HCT116 (cell line): ENCODE results near the gene LSM12. TPM values are rescaled to one million over a fixed set of nuclear protein-coding genes. Genes with fewer than 3 reads are reported as not detected.

Experiments
- ATAC-seq: fragments of 200-7000 bp; cut with Tn5 transposase; 2 replicates; pipeline ENCODE4 v1.9.1; 2020; ENCODE audit warnings: mild to moderate bottlenecking, moderate library complexity
- BruUV-seq: library from RNA; stranded (reverse); fragments of 400-500 nt; replicated peaks from 2 replicates; lab custom pipeline; 2021; lab: Mats Ljungman, UMichigan
- CTCF ChIA-PET: fragments of 300-600 bp; sonication (Branson Sonifier 250); formaldehyde crosslinking; loops from one replicate; lab custom pipeline; 2021; ENCODE audit warnings: antibody characterized with exemption; lab: Charles Lee
- POLR2A ChIA-PET: fragments of 300-600, 350-600 bp; sonication (Branson Sonifier 250); formaldehyde crosslinking; loops from one replicate; lab custom pipeline; 2021; ENCODE audit warnings: antibody characterized with exemption; lab: Charles Lee
- RAD21 ChIA-PET, 2 experiments: fragments of 300-600 bp; sonication (Branson Sonifier 250); formaldehyde crosslinking; loops; one replicate each; lab custom pipeline; 2023; ENCODE audit warnings: low total read pairs in 2 of 2; ENCODE audit not compliant: uncharacterized antibody in 2 of 2, unreplicated experiment in 2 of 2, low non-redundant PET in 1 of 2; lab: Charles Lee
- DNase-seq: peaks from one replicate; pipeline ENCODE4 v3.0.0-alpha.2; 2010; ENCODE audit warnings: low read depth, low spot score
- H2AFZ ChIP-seq: fragments of 200-600 bp; shearing (Covaris generic), sonication (generic); 2 replicates; pipeline ENCODE4 v1.6.1; 2017; ENCODE audit warnings: low read depth, mixed run types, mixed read lengths, antibody characterized with exemption, low read length; ENCODE audit not compliant: poor library complexity, severe bottlenecking
- H3K27ac ChIP-seq: 2 replicates; pipeline ENCODE4 v1.5.1; 2012; ENCODE audit warnings: low read depth, low read length
- H3K27me3 ChIP-seq: fragments of 200-600 bp; sonication (generic); 2 replicates; pipeline ENCODE4 v1.6.1; 2016; ENCODE audit warnings: mixed run types, low read length, mixed read lengths; ENCODE audit not compliant: insufficient read depth
- H3K36me3 ChIP-seq, 2 experiments: fragments of 200-500 bp in 1 of 2; fragments of 200-600 bp in 1 of 2; sonication (Bioruptor generic) in 1 of 2; sonication (generic) in 1 of 2; 2 replicates each; pipeline versions ENCODE4 v1.5.1 to v1.6.1; 2014 to 2016; ENCODE audit warnings: low read length in 2 of 2, inconsistent platforms in 1 of 2, mixed read lengths in 1 of 2, mixed run types in 1 of 2; ENCODE audit not compliant: insufficient read depth in 2 of 2, control insufficient read depth in 1 of 2
- H3K4me1 ChIP-seq, 2 experiments: fragments of 200-600 bp in 1 of 2; sonication (generic) in 1 of 2; 2 replicates each; pipeline versions ENCODE4 v1.5.1 to v1.6.1; 2012 to 2017; ENCODE audit warnings: low read length in 2 of 2, inconsistent platforms in 1 of 2, mild to moderate bottlenecking in 1 of 2, mixed read lengths in 1 of 2, mixed run types in 1 of 2, moderate library complexity in 1 of 2; ENCODE audit not compliant: insufficient read depth in 2 of 2, control insufficient read depth in 1 of 2
- H3K4me2 ChIP-seq: fragments of 200-600 bp; sonication (generic); 2 replicates; pipeline ENCODE4 v1.6.1; 2017; ENCODE audit warnings: mixed run types, low read length, mixed read lengths
- H3K4me3 ChIP-seq, 2 experiments: fragments of 200-600 bp in 1 of 2; sonication (generic) in 1 of 2; replicated peaks in 1 of 2; 2 replicates each; pipeline ENCODE4 v1.5.1; 2011 to 2016; ENCODE audit warnings: low read length in 2 of 2, control low read depth in 1 of 2, low read depth in 1 of 2, mild to moderate bottlenecking in 1 of 2, mixed read lengths in 1 of 2, mixed run types in 1 of 2
- H3K79me2 ChIP-seq: fragments of 200-600 bp; sonication (generic); 2 replicates; pipeline ENCODE4 v1.6.1; 2017; ENCODE audit warnings: mild to moderate bottlenecking, mixed run types, low read length, moderate library complexity, mixed read lengths; ENCODE audit not compliant: insufficient read depth
- H3K9ac ChIP-seq: fragments of 200-600 bp; sonication (generic); 2 replicates; pipeline ENCODE4 v1.6.1; 2016; ENCODE audit warnings: low read length, mixed read lengths
- H3K9me2 ChIP-seq: fragments of 200-600 bp; sonication (generic), shearing (Covaris generic); 2 replicates; pipeline ENCODE4 v1.6.1; 2017; ENCODE audit warnings: mixed run types, mild to moderate bottlenecking, moderate library complexity; ENCODE audit not compliant: insufficient read depth
- H3K9me3 ChIP-seq, 2 experiments: fragments of 200-500 bp in 1 of 2; fragments of 200-600 bp in 1 of 2; sonication (Bioruptor generic) in 1 of 2; sonication (generic) in 1 of 2; 2 replicates each; pipeline ENCODE4 v1.6.1; 2014 to 2017; ENCODE audit warnings: low read length in 2 of 2, mixed read lengths in 2 of 2, inconsistent platforms in 1 of 2, low read depth in 1 of 2, mild to moderate bottlenecking in 1 of 2, mixed run types in 1 of 2, moderate library complexity in 1 of 2; ENCODE audit not compliant: control insufficient read depth in 1 of 2, insufficient read depth in 1 of 2
- H4K20me1 ChIP-seq: fragments of 200-600 bp; sonication (generic), shearing (Covaris generic); 2 replicates; pipeline ENCODE4 v1.6.1; 2017; ENCODE audit warnings: mixed run types, mild to moderate bottlenecking, moderate library complexity; ENCODE audit not compliant: insufficient read depth
- CEBPB ChIP-seq: IDR thresholded peaks from 2 replicates; pipeline ENCODE4 v1.6.1; 2012; ENCODE audit warnings: low read depth
- EGR1 ChIP-seq: IDR thresholded peaks from 2 replicates; pipeline ENCODE4 v1.6.1; 2012; ENCODE audit warnings: low read depth
- EZH2 ChIP-seq: fragments of 200-600 bp; sonication (generic); IDR thresholded peaks from 2 replicates; pipeline ENCODE4 v1.6.1; 2017; ENCODE audit warnings: antibody characterized with exemption, mixed run types
- FOSL1 ChIP-seq: IDR thresholded peaks from 2 replicates; pipeline ENCODE4 v1.6.1; 2012; ENCODE audit warnings: low read depth
- POLR2A ChIP-seq: IDR thresholded peaks from 2 replicates; pipeline ENCODE4 v1.7.0; 2011; ENCODE audit warnings: borderline replicate concordance; ENCODE audit not compliant: insufficient read depth, insufficient read length; ENCODE audit errors: extremely low read depth
- POLR2AphosphoS5 ChIP-seq: IDR thresholded peaks from 2 replicates; pipeline ENCODE4 v1.6.1; 2011; ENCODE audit warnings: mild to moderate bottlenecking, low read depth, low read length, moderate library complexity
- SIN3A ChIP-seq: IDR thresholded peaks from 2 replicates; pipeline ENCODE4 v1.6.1; 2012; ENCODE audit warnings: low read depth
- TCF7L2 ChIP-seq: IDR thresholded peaks from 2 replicates; pipeline ENCODE4 v1.7.0; 2011; ENCODE audit warnings: borderline replicate concordance, inconsistent platforms; ENCODE audit not compliant: insufficient read depth, insufficient read length; ENCODE audit errors: extremely low read depth
- ZFX ChIP-seq: fragments of 450-650 bp; IDR thresholded peaks from 2 replicates; pipeline ENCODE4 v1.6.1; 2017
- intact Hi-C: fragments of 100-400 bp; cut with micrococcal nuclease; formaldehyde crosslinking; loops from 2 replicates; pipeline ENCODE4 v1.10.0; 2022
- total RNA-seq: library from RNA; stranded (reverse); gene quantifications from one replicate; pipeline ENCODE4 v1.2.1, GENCODE V29; 2021; ENCODE audit not compliant: unreplicated experiment
- TF ChIP-seq, protein P1 (sequence below): IDR thresholded peaks from 2 replicates; pipeline ENCODE4 v1.6.1; 2011; ENCODE audit warnings: mild to moderate bottlenecking, low read length, moderate library complexity; ENCODE audit not compliant: insufficient replicate concordance; ENCODE audit errors: extremely low read depth
- TF ChIP-seq, protein P2 (sequence below): IDR thresholded peaks from 2 replicates; pipeline ENCODE4 v1.6.1; 2012
- TF ChIP-seq, protein P3 (sequence below): IDR thresholded peaks from 2 replicates; pipeline ENCODE4 v1.6.1; 2012; ENCODE audit warnings: low read depth
- TF ChIP-seq, protein P4 (sequence below), 3 experiments: fragments of 200-600 bp in 1 of 3; sonication (generic) in 1 of 3; IDR thresholded peaks in 2 of 3; conservative IDR thresholded peaks in 1 of 3; 2 replicates each; pipeline ENCODE4 v1.5.1; 2012 to 2017; ENCODE audit warnings: low read depth in 2 of 3, low read length in 2 of 3, antibody characterized with exemption in 1 of 3, borderline replicate concordance in 1 of 3, control low read depth in 1 of 3, mild to moderate bottlenecking in 1 of 3, mixed read lengths in 1 of 3, mixed run types in 1 of 3, moderate library complexity in 1 of 3; ENCODE audit not compliant: insufficient read depth in 1 of 3

LSM12 gene
- total RNA-seq, 1 experiment from 2014 or later: 99.6 TPM

DNA sequence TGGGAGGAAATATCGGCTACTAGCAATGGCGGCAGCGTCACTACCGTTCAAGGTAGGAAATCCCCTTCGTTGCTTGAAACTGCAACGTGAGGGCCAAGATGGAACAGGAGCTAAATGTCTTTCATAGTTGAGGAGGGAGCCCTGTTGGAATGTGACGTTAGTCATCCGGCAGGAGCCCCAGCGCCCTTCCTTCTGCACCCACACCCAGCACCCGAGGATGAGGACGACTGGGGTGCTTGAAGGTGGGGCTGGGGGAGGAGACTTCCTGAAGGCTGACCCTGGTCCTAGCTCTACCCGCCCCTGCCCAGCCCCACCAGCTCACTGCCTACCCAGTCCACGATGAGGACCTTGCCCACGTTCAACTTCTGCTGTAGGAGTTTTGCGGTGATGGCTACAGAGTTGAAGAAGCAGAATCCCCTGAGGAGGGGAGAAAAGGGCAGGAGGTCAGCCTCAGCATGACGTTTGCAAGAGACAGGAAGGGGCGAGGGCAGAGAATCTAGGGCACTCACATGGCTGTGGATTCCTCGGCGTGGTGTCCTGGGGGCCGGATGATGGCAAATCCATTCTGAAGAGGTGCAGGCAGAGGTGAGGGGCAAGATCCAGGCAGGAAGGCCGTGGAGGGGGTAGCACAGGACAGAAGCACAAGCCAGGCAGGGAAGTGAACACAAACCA lies 15.9 kb upstream of the LSM12 start:
- ATAC-seq: no peak
- ChIA-PET RAD21 (interaction anchor here in 1 of 2 experiments (0.6 to 1.4 kb wide), 2 partner anchors 86 to 91 kb away, joined by 3 to 9 read pairs; no protein-coding TSS in a partner anchor), POLR2A (no interaction called here), CTCF (interaction anchor here (1.5 to 2.4 kb wide), 4 partner anchors 13 to 86 kb away, joined by 5 to 23 read pairs (median 14); no protein-coding TSS in a partner anchor)
- no peak for TF ChIP-seq TCF7L2
- no peak for TF ChIP-seq SIN3A
- no peak for TF ChIP-seq EZH2
- TF ChIP-seq EGR1: no peak
- TF ChIP-seq, protein P1, sequence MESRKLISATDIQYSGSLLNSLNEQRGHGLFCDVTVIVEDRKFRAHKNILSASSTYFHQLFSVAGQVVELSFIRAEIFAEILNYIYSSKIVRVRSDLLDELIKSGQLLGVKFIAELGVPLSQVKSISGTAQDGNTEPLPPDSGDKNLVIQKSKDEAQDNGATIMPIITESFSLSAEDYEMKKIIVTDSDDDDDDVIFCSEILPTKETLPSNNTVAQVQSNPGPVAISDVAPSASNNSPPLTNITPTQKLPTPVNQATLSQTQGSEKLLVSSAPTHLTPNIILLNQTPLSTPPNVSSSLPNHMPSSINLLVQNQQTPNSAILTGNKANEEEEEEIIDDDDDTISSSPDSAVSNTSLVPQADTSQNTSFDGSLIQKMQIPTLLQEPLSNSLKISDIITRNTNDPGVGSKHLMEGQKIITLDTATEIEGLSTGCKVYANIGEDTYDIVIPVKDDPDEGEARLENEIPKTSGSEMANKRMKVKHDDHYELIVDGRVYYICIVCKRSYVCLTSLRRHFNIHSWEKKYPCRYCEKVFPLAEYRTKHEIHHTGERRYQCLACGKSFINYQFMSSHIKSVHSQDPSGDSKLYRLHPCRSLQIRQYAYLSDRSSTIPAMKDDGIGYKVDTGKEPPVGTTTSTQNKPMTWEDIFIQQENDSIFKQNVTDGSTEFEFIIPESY: no peak
- no peak for TF ChIP-seq ZFX
- TF ChIP-seq, protein P2, sequence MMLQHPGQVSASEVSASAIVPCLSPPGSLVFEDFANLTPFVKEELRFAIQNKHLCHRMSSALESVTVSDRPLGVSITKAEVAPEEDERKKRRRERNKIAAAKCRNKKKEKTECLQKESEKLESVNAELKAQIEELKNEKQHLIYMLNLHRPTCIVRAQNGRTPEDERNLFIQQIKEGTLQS: no peak
- TF ChIP-seq POLR2AphosphoS5: no peak
- TF ChIP-seq FOSL1: no peak
- TF ChIP-seq, protein P3, sequence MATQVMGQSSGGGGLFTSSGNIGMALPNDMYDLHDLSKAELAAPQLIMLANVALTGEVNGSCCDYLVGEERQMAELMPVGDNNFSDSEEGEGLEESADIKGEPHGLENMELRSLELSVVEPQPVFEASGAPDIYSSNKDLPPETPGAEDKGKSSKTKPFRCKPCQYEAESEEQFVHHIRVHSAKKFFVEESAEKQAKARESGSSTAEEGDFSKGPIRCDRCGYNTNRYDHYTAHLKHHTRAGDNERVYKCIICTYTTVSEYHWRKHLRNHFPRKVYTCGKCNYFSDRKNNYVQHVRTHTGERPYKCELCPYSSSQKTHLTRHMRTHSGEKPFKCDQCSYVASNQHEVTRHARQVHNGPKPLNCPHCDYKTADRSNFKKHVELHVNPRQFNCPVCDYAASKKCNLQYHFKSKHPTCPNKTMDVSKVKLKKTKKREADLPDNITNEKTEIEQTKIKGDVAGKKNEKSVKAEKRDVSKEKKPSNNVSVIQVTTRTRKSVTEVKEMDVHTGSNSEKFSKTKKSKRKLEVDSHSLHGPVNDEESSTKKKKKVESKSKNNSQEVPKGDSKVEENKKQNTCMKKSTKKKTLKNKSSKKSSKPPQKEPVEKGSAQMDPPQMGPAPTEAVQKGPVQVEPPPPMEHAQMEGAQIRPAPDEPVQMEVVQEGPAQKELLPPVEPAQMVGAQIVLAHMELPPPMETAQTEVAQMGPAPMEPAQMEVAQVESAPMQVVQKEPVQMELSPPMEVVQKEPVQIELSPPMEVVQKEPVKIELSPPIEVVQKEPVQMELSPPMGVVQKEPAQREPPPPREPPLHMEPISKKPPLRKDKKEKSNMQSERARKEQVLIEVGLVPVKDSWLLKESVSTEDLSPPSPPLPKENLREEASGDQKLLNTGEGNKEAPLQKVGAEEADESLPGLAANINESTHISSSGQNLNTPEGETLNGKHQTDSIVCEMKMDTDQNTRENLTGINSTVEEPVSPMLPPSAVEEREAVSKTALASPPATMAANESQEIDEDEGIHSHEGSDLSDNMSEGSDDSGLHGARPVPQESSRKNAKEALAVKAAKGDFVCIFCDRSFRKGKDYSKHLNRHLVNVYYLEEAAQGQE: no peak
- no peak for TF ChIP-seq CEBPB
- no peak for TF ChIP-seq POLR2A
- TF ChIP-seq, protein P4, sequence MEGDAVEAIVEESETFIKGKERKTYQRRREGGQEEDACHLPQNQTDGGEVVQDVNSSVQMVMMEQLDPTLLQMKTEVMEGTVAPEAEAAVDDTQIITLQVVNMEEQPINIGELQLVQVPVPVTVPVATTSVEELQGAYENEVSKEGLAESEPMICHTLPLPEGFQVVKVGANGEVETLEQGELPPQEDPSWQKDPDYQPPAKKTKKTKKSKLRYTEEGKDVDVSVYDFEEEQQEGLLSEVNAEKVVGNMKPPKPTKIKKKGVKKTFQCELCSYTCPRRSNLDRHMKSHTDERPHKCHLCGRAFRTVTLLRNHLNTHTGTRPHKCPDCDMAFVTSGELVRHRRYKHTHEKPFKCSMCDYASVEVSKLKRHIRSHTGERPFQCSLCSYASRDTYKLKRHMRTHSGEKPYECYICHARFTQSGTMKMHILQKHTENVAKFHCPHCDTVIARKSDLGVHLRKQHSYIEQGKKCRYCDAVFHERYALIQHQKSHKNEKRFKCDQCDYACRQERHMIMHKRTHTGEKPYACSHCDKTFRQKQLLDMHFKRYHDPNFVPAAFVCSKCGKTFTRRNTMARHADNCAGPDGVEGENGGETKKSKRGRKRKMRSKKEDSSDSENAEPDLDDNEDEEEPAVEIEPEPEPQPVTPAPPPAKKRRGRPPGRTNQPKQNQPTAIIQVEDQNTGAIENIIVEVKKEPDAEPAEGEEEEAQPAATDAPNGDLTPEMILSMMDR (IDR thresholded peaks at IDR 0.05 in 2 of 3, conservative IDR thresholded peaks at IDR 0.05 in 1 of 3; ENCODE audit: borderline replicate concordance in 1 of 3, insufficient read depth in 1 of 3, low read depth in 2 of 3, low read length in 2 of 3): no peak
- H3K79me2 ChIP-seq: no peaks in the 10 kb centered on the region
- H3K4me3 ChIP-seq: no peak overlapping the region
- no peak for DNase-seq
- H3K27ac ChIP-seq: no peak overlapping the region
- no peaks in the 10 kb centered on the region for H4K20me1 ChIP-seq
- H3K9ac ChIP-seq: no peak overlapping the region
- no peaks in the 10 kb centered on the region for H3K27me3 ChIP-seq
- H2AFZ ChIP-seq: no peak overlapping the region
- peaks cover 28 to 47% of the 10 kb centered on the region in 2 experiments for H3K4me1 ChIP-seq
- H3K9me2 ChIP-seq: no peaks in the 10 kb centered on the region
- H3K9me3 ChIP-seq: no peaks in the 10 kb centered on the region
- peak overlapping the region; percentile 50; the same call in 1 of the 2 replicates for H3K4me2 ChIP-seq
- no TSS peak for BruUV-seq
- H3K36me3 ChIP-seq: peaks cover 0 to 10% of the 10 kb centered on the region in 2 experiments; a peak in 1 of 4 replicates
- intact Hi-C loops: loop anchor here (5.0 kb wide), 1 partner anchor 35 kb away; no protein-coding TSS in a partner anchor
